ENCODE data around the gene ATP6V0A1.
"Not testable (repeated sequence)": the region's sequence is repeated elsewhere in the genome, so short reads cannot be mapped to it uniquely, and the experiment has no call there.

The ATP6V0A1 gene

DNA sequence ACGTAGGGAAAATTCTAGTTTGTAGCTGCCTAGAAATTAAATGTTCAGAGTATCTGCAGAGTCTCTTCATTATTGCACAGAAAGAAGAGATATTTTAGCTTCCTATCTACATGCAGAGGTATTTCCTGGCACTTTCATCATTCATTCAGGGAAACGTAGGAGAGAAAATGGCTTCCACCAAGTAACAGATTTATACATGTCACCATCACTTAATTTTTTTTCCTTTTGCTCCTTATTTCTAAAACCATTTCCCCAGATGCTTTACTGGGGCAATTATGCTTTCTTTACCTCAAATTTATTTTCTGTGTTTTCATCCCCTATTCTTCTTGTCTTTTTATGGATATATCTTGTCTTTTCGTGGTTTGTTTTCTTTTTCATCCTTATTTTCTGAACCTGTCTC is 18.5 kb downstream of the ATP6V0A1 start:
- DNase-seq: no peak

GRCh38 chr17:42477824-42478223 is 19.1 kb downstream of the ATP6V0A1 start:
- DNase-seq: not testable (repeated sequence)

DNA sequence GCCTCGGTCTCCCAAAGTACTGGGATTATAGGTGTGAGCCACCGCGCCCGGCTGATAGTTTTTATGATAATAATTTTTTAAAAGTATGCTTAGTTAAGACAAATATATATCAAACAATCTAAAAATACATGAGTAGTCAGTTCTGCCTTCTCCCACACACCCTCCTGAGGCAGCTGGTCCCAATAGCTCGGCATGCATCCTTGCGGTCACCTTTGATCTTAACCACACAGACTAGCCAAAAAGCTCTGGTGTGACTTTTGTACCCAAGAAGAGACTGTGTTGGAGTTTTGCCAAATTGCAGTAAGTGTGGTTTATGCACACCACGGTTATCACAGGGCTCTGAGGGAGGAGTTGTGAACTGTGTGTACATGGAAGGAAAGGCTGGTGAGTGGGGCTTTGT is 25.6 kb downstream of the ATP6V0A1 start:
- no peak for DNase-seq

GRCh38 chr17:42485680-42486079 is 27.0 kb downstream of the ATP6V0A1 start:
- DNase-seq: no peak

DNA sequence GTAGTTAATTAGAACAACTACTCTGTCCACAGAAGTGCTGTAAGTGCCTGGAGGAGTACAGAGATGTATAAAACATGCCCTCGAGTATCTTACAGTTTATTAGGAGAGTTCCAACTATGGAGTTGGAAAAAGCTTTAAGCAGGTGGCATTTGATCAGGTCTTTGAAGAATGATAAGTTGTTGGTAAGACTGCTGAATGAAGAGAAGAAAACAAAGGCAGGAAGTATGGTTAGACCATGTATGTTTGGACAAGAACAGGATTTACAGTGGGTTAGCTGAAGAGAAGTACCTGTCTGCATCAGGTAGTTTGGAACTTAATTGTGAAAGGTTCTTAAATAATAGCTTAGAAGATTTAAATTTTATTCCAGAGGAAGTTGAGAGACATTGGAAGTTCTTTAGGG is 29.4 kb downstream of the ATP6V0A1 start:
- no peak for DNase-seq

DNA sequence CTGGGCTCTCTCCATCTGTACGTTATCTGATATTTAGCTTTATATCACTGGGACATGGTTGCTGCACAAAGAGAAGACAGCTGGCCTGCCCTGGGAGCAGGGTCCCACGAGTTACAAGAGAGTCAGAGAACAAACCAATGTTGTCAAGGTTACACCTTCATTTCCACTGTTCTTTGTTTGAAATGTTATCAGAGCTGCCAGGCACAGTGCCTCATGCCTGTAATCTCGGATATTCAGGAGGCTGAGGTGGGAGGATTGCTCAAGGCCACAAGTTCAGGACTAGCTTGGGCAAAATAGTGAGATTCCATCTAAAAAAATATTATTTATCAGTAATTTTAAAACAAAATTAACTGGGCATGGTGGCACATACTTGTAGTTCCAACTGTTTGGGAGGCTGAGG is 34.6 kb downstream of the ATP6V0A1 start:
- no peak for DNase-seq

DNA sequence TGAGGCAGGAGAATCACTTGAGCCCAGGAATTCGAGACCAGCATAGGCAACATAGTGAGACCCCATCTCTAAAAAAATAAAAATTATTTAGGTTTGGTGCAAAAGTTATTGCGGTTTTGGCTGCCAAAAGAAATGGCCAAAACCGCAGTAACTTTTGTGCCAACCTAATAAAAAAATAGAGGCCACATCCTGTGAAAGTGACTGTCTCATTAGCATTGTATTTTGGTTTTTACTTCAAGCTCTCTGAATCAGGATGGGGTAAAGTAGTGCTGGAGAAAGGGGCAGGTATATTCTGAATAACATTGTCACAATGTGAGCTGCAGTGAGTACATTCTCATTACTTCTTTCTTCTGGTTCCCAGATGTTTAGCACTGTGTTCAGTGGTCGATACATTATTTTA is 36.0 kb downstream of the ATP6V0A1 start:
- no peak for DNase-seq

DNA sequence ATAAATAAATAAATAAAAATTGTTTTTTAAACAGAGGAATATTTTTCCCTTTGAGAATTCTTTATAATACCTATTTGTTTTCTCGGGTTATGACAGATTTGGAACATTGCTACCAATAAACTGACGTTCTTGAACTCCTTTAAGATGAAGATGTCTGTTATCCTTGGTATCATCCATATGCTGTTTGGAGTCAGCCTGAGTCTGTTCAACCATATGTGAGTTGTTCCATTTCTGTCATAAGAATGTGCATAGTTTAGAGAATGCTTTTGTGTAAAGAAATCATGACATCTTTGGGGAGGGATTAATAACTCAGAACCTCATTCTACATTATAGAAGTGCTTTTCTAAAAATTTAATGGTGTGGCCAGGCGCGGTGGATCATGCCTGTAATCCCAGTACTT is 40.1 kb downstream of the ATP6V0A1 start:
- DNase-seq: no peak

- no peak for DNase-seq
Measured at GRCh38 chr17:42502091-42502490, 43.4 kb downstream of the ATP6V0A1 start.

DNA sequence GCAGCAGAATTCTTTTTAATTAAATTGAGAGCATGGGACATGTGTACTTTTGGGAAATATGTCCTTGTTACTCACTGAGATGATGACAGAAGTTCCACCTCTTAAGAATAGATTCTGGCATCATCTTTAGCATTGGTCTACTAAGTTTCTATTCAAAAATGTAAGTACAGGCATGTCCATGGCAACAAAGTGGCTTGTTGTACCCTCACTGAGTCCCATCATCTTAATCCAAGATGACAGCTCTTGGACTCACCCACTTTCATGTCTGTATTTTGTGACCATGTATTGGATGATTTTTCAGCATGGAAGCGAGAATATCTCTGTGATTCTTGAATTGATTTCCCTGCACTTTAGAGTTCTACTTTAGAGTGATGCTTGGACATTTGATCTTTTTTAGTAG is 44.2 kb downstream of the ATP6V0A1 start:
- DNase-seq: no peak

- no peak for DNase-seq
Measured at GRCh38 chr17:42507671-42508070, 49.0 kb downstream of the ATP6V0A1 start.

DNA sequence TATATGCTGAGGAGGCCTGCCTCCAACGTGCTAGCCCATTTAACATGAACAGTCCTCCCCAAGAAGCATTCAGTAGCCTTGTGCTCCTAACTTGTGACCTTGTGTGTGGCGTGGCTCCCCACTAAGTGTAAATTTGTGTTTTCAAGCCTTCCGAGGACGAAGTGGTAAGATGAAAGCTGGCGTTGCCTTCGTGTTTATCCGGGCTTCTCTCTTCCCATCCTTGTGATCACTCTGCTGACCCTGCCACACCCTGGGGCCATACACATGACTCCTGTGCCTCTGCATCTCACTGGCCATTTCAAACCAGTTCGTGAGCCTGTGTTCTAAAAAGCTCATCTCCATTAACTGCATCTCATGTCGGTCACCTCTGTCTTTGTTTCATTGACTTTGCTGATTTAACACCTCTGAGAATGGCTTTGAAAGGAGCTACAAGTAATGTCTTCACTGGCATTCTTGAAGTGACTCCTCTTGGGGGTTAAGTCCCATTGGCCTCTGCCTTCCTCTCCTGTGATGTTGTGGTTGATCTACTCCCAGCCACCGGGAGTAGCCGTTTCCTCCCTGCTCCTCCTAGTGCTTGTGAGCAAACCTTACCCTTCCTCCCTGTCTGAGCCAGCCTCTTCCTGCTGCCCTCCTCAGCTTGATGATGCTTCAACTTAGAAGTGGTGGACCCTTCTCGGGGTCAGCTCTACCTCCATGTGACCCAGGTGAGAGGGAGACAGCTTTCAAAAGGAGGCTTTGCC is 49.9 kb downstream of the ATP6V0A1 start:
- no peak for DNase-seq

DNA sequence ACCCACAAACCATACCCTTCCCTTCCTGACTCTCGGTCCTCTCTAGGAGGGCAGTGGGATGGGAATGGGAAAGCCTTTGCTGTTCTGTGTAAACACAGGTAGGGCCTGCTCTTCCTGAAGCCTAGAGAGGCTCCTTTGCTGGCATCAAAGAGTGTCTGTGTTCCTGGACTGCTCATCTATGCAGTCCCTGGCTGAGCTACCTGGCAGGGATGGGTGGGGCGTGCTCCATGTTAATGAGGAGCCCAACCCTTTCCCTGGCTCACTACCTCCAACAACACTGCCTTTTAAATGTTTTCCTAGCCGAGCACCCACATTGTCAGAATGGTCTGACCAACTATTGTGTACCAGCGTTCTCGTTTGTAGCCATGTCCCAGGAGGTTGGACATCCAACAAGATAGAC is 50.7 kb downstream of the ATP6V0A1 start:
- no peak for DNase-seq

- DNase-seq: no peak
Measured at GRCh38 chr17:42509841-42510240, 51.2 kb downstream of the ATP6V0A1 start.

DNA sequence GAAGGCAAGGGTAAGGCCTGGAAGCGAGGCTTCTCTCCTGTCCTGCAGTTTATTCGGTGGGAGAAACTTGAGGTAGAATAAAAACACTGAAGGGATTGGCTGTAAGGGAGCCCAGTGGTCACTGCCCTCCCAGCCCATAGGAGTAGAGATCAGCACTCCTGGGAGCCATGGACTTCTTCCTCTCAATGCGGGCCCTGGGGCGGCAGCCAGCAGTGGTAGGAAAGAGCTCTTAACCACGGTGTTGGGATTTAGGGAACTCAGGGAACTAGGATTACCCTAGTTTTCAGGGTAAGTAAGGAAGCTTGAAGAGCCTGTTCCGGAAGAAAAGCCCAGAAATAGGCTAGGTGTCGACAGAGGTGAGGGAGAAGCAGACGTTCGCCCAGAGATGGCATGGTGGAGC is 53.6 kb downstream of the ATP6V0A1 start:
- DNase-seq: no peak

- DNase-seq: no peak
Measured at GRCh38 chr17:42512733-42513251, 54.1 kb downstream of the ATP6V0A1 start.

GRCh38 chr17:42513686-42514085 is 55.0 kb downstream of the ATP6V0A1 start:
- no peak for DNase-seq

GRCh38 chr17:42514279-42514678 is 55.6 kb downstream of the ATP6V0A1 start:
- no peak for DNase-seq

- no peak for DNase-seq
Measured at GRCh38 chr17:42514867-42515266, 56.2 kb downstream of the ATP6V0A1 start.

DNA sequence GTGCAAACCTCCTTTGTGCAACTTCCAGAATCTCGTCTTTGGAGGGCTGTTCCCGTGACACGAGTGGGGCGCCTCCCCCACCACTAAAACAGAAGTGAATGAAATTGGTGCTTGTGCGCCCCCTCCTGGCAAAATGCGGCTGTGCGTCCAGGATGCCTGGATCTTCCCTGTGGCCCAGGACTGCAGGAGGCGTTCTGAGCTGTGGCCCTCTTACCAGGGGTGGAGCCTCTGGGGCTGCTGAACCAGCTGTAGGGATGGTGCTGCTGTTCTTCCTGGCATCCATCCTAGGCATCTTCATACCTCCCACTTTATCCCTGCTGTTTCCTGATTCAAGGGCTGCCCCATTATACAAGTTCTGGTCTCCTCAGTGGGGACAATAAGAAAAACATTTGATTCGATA is 58.8 kb downstream of the ATP6V0A1 start:
- peak; percentile 93 for DNase-seq

GRCh38 chr17:42518046-42518754 is 59.5 kb downstream of the ATP6V0A1 start:
- DNase-seq: peak; percentile 98

GRCh38 chr17:42518755-42519545 is 60.3 kb downstream of the ATP6V0A1 start:
- DNase-seq: peak; percentile 40
